Thymus (tissue), 11 donors: ENCODE results near the gene PRDM11. TPM values are rescaled to one million over a fixed set of nuclear protein-coding genes. Genes with fewer than 3 reads are reported as not detected.

ENCODE experiments used
- DNase-seq, 9 donors: peaks; one replicate each; pipeline ENCODE4 v3.0.0-alpha.2; 2013; ENCODE audit warnings: low spot score in 9 of 9, low read depth in 6 of 9, missing footprints in 1 of 9
- H3K27ac ChIP-seq, 2 donors: one replicate each; pipeline ENCODE4 v1.5.1; 2013; ENCODE audit warnings: control low read depth in 1 of 2, low read depth in 1 of 2, low read length in 1 of 2, mild to moderate bottlenecking in 1 of 2, moderate library complexity in 1 of 2
- H3K27me3 ChIP-seq, 2 donors: one replicate each; pipeline ENCODE4 v1.5.1; 2013; ENCODE audit warnings: low read length in 1 of 2; ENCODE audit not compliant: control insufficient read depth in 2 of 2, insufficient read depth in 1 of 2
- H3K36me3 ChIP-seq, 2 donors: one replicate each; pipeline ENCODE4 v1.5.1; 2013; ENCODE audit warnings: low read length in 1 of 2, mild to moderate bottlenecking in 1 of 2, moderate library complexity in 1 of 2; ENCODE audit not compliant: control insufficient read depth in 2 of 2, insufficient read depth in 2 of 2
- H3K4me1 ChIP-seq, 2 donors: one replicate each; pipeline ENCODE4 v1.5.1; 2013; ENCODE audit warnings: low read length in 2 of 2; ENCODE audit not compliant: control insufficient read depth in 2 of 2, insufficient read depth in 2 of 2
- H3K4me3 ChIP-seq, 2 donors: one replicate each; pipeline ENCODE4 v1.5.1; 2013; ENCODE audit warnings: low read length in 2 of 2, control low read depth in 1 of 2, mild to moderate bottlenecking in 1 of 2
- H3K9me3 ChIP-seq, 2 donors: one replicate each; pipeline ENCODE4 v1.5.1; 2013; ENCODE audit warnings: low read length in 1 of 2, mild to moderate bottlenecking in 1 of 2; ENCODE audit not compliant: control insufficient read depth in 2 of 2, insufficient read depth in 1 of 2
- WGBS: extraction: QIAGEN DNeasy Blood & Tissue Kit; methylation state at CpG from one replicate; pipeline ENCODE4 v1.1.7; 2013; 5-methylcytosine and 5-hydroxymethylcytosine counted together
- polyA plus RNA-seq: library from polyadenylated mRNA; stranded (reverse); fragments of 200-250 nt; gene quantifications from one replicate; pipeline ENCODE4 v1.2.3, GENCODE V29; 2013
- total RNA-seq: library from RNA; stranded (reverse); fragments of 120-200 nt; gene quantifications from one replicate; pipeline ENCODE4 v1.2.4, GENCODE V29; 2013
- donor health status: healthy.

Gene PRDM11
- total and polyA plus RNA-seq, 2 donors = 2.1 to 2.5 TPM

- DNase-seq = no peak
- Histone ChIP-seq H3K4me3 (no peak overlapping the region), H3K27ac (no peak overlapping the region), H3K27me3 (no peaks in the 10 kb centered on the region), H3K4me1 (peaks cover 0 to 16% of the 10 kb centered on the region in 2 donors), H3K9me3 (no peaks in the 10 kb centered on the region), H3K36me3 (no peaks in the 10 kb centered on the region)
- WGBS = 96% methylated on average over 11 of the region's 11 CpGs
Observed at GRCh38 chr11:45155058-45155551, 8.7 kb downstream of the PRDM11 start.

- Histone ChIP-seq H3K4me1 (peaks cover 0 to 16% of the 10 kb centered on the region in 2 donors), H3K36me3 (no peaks in the 10 kb centered on the region), H3K27ac (no peak overlapping the region), H3K27me3 (no peaks in the 10 kb centered on the region), H3K9me3 (no peaks in the 10 kb centered on the region), H3K4me3 (no peak overlapping the region)
- DNase-seq = no peak
- 99% methylated on average over 4 of the region's 4 CpGs for WGBS
Observed at GRCh38 chr11:45155627-45156180, 9.3 kb downstream of the PRDM11 start.

GRCh38 chr11:45156201-45156600 is 9.8 kb downstream of the PRDM11 start:
- no peaks in the 10 kb centered on the region for H3K27me3 ChIP-seq
- H3K4me3 ChIP-seq = no peak overlapping the region
- H3K4me1 ChIP-seq = peaks cover 0 to 16% of the 10 kb centered on the region in 2 donors
- DNase-seq = no peak
- WGBS = 86% methylated on average over 6 of the region's 6 CpGs
- H3K27ac ChIP-seq = no peak overlapping the region
- no peaks in the 10 kb centered on the region for H3K9me3 ChIP-seq
- H3K36me3 ChIP-seq = no peaks in the 10 kb centered on the region

GRCh38 chr11:45156741-45157140 is 10.3 kb downstream of the PRDM11 start:
- Histone ChIP-seq H3K27ac (no peak overlapping the region), H3K9me3 (no peaks in the 10 kb centered on the region), H3K4me3 (no peak overlapping the region), H3K27me3 (no peaks in the 10 kb centered on the region), H3K4me1 (peaks cover 0 to 16% of the 10 kb centered on the region in 2 donors), H3K36me3 (no peaks in the 10 kb centered on the region)
- DNase-seq = no peak
- WGBS = 98% methylated on average over 9 of the region's 9 CpGs

- no peaks in the 10 kb centered on the region for H3K36me3 ChIP-seq
- no peaks in the 10 kb centered on the region for H3K9me3 ChIP-seq
- peaks cover 0 to 16% of the 10 kb centered on the region in 2 donors for H3K4me1 ChIP-seq
- no peaks in the 10 kb centered on the region for H3K27me3 ChIP-seq
- 90% methylated on average over 20 of the region's 20 CpGs for WGBS
- DNase-seq = no peak
- peak overlapping the region; percentile 20 to 30 for H3K27ac ChIP-seq
- H3K4me3 ChIP-seq = no peak overlapping the region
Observed at GRCh38 chr11:45157247-45158209, 11.1 kb downstream of the PRDM11 start.

GRCh38 chr11:45158210-45158731 is 11.8 kb downstream of the PRDM11 start:
- peak in 1 of 9 donors; percentile 11 for DNase-seq
- no peaks in the 10 kb centered on the region for H3K27me3 ChIP-seq
- no peaks in the 10 kb centered on the region for H3K36me3 ChIP-seq
- WGBS = 74% methylated on average over 8 of the region's 8 CpGs
- peaks cover 0 to 16% of the 10 kb centered on the region in 2 donors for H3K4me1 ChIP-seq
- H3K27ac ChIP-seq = peak overlapping the region; percentile 8 to 30
- H3K4me3 ChIP-seq = no peak overlapping the region
- H3K9me3 ChIP-seq = no peaks in the 10 kb centered on the region

- no peaks in the 10 kb centered on the region for H3K9me3 ChIP-seq
- H3K4me3 ChIP-seq = no peak overlapping the region
- no peak overlapping the region for H3K27ac ChIP-seq
- no peaks in the 10 kb centered on the region for H3K36me3 ChIP-seq
- WGBS = 88% methylated on average over 13 of the region's 13 CpGs
- H3K4me1 ChIP-seq = peaks cover 0 to 16% of the 10 kb centered on the region in 2 donors
- no peaks in the 10 kb centered on the region for H3K27me3 ChIP-seq
- no peak for DNase-seq
Observed at GRCh38 chr11:45158891-45159605, 12.6 kb downstream of the PRDM11 start.

GRCh38 chr11:45159781-45160365 is 13.4 kb downstream of the PRDM11 start:
- H3K4me1 ChIP-seq = peaks cover 0 to 16% of the 10 kb centered on the region in 2 donors
- 69% methylated on average over 3 of the region's 3 CpGs for WGBS
- H3K4me3 ChIP-seq = no peak overlapping the region

More at GRCh38 chr11:45159781-45160365, 13.4 kb downstream of the PRDM11 start:
- no peaks in the 10 kb centered on the region for H3K36me3 ChIP-seq
- no peak overlapping the region for H3K27ac ChIP-seq
- no peak for DNase-seq
- H3K9me3 ChIP-seq = no peaks in the 10 kb centered on the region
- H3K27me3 ChIP-seq = no peaks in the 10 kb centered on the region
